ENCODE data around the gene SELENOI. TPM values are rescaled to one million over a fixed set of nuclear protein-coding genes. Genes with fewer than 3 reads are reported as not detected.
A peak's percentile ranks its signal among the peaks of the same experiment; 100 is the strongest.

The SELENOI gene
- total and polyA plus RNA-seq, 10 of the 15 experiments (the other 5 are each of a cell fraction or from before 2014, with no cell fraction given) = 5.2 to 31.4 (median 17.4) TPM

- TF ChIP-seq ZBTB40 (IDR thresholded peaks at IDR 0.05; ENCODE audit: borderline replicate concordance) (peak; percentile 50; the same call in 1 of the 2 replicates), HDGF (IDR thresholded peaks at IDR 0.05) (peak; percentile 96), POLR2AphosphoS2 (IDR thresholded peaks at IDR 0.05; ENCODE audit: low read depth, low read length) (peak; percentile 89), RBBP5 (conservative IDR thresholded peaks at IDR 0.05) (peak; percentile 77; the same call in 1 of the 2 replicates), SMAD5 (IDR thresholded peaks at IDR 0.05; ENCODE audit: low read depth) (peak; percentile 77), ZNF207 (IDR thresholded peaks at IDR 0.05; ENCODE audit: borderline replicate concordance) (no peak; the same call in 1 of the 2 replicates), MTA2 (IDR thresholded peaks at IDR 0.05; ENCODE audit: low read depth) (peak; percentile 94), TCF3 (IDR thresholded peaks at IDR 0.05; ENCODE audit: borderline replicate concordance, insufficient read depth, low read depth, low read length) (peak; percentile 69; the same call in 1 of the 2 replicates), DPF2 (IDR thresholded peaks at IDR 0.05) (peak; percentile 89; the same call in 1 of the 2 replicates), REST (IDR thresholded peaks at IDR 0.05; ENCODE audit: low read depth, low read length) (no peak), CHD4 (IDR thresholded peaks at IDR 0.05) (no peak), PKNOX1 (IDR thresholded peaks at IDR 0.05) (peak; percentile 99), ZNF622 (IDR thresholded peaks at IDR 0.05) (no peak), ATF3 (IDR thresholded peaks at IDR 0.05; ENCODE audit: borderline replicate concordance, extremely low read depth, low read depth, low read length) (no peak), SRF (IDR thresholded peaks at IDR 0.05; ENCODE audit: low read depth in 2 of 2, low read length in 2 of 2) (0 out of 4 replicates have a peak, but pooled peaks of 1 of the 2 experiments have one; percentile 33), E2F4 (IDR thresholded peaks at IDR 0.05; ENCODE audit: low read depth, low read length) (no peak)
Observed at GRCh38 chr2:26345545-26346453, at the start of gene SELENOI (continued).
